ENCODE results near the gene SNAP29. TPM values are rescaled to one million over a fixed set of nuclear protein-coding genes. Genes with fewer than 3 reads are reported as not detected.
A peak's percentile ranks its signal among the peaks of the same experiment; 100 is the strongest.

SNAP29 gene
- total and polyA plus RNA-seq, 9 of the 15 experiments (the other 6 are each of a cell fraction or from before 2014, with no cell fraction given), result 19.5 to 250 (median 75.9) TPM

GRCh38 chr22:20853236-20853660 lies 5.6 kb upstream of the SNAP29 start (continued):
- TF ChIP-seq TFAP4 (CRISPR knock-in tag; IDR thresholded peaks at IDR 0.05; ENCODE audit: borderline replicate concordance), result no peak
- no peak for TF ChIP-seq JUN (IDR thresholded peaks at IDR 0.05; ENCODE audit: borderline replicate concordance, low read depth, low read length)
- no peak for TF ChIP-seq JUN (CRISPR knock-in tag; IDR thresholded peaks at IDR 0.05; ENCODE audit: borderline replicate concordance)
- no peak for TF ChIP-seq NFYB (IDR thresholded peaks at IDR 0.05; ENCODE audit: extremely low read depth, insufficient read length)
- no peak for TF ChIP-seq SFPQ (IDR thresholded peaks at IDR 0.05; ENCODE audit: low read depth, low read length)
- no peak for TF ChIP-seq AFF4 (CRISPR knock-in tag; IDR thresholded peaks at IDR 0.05)
- TF ChIP-seq ATF7 (IDR thresholded peaks at IDR 0.05), result no peak
- no peak for TF ChIP-seq ATF3 (IDR thresholded peaks at IDR 0.05)
- TF ChIP-seq ATF3 (CRISPR knock-in tag; conservative IDR thresholded peaks at IDR 0.05), result peak; percentile 48; the same call in 1 of the 2 replicates
- TF ChIP-seq HMGXB4 (CRISPR knock-in tag; IDR thresholded peaks at IDR 0.05), result peak; percentile 56; the same call in 1 of the 2 replicates
- TF ChIP-seq E2F1 (CRISPR knock-in tag; IDR thresholded peaks at IDR 0.05), result peak; percentile 59; the same call in 1 of the 2 replicates
- TF ChIP-seq ZNF280A (IDR thresholded peaks at IDR 0.05; ENCODE audit: low read depth, partially characterized antibody), result no peak
